ENCODE measurements around the gene RPL10.
"Not testable (repeated sequence)": the region's sequence is repeated elsewhere in the genome, so short reads cannot be mapped to it uniquely, and the experiment has no call there.

RPL10 gene

DNA sequence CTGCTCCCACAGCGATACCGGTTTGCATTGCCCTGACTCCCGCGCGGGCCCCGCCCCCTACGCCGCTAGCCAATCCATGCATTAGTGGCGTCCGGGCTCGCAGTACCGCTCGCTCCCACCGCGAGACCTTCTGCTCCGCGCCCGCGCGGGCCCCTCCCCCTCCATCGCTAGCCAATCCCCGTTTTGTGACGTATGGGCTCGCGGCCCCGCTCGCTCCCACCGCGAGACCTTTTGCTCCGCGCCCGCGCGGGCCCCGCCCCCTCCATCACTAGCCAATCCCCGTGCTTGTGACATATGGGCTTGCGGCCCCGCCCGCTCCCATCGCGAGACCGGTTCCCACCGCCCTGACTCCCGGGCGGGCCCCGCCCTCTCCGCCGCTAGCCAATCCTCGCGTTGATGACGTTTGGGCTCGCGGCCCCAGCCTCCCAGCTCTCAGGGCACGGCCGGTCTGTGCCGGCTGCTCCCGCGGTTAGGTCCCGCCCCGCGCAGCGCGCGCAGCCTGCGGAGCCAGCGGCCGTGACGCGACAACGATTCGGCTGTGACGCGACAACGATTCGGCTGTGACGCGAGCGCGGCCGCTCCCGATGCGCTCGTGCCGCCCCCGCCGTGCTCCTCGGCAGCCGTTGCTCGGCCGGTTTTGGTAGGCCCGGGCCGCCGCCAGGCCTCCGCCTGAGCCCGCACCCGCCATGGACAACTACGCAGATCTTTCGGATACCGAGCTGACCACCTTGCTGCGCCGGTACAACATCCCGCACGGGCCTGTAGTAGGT, 19.2 kb upstream of the RPL10 start, which contains the start of gene EMD:
TSS of gene EMD (plus strand) at position 497 of the 770 bp plus-strand sequence. CDS start at position 687, 190 bp downstream.
- DNase-seq, result peak; percentile 93

DNA sequence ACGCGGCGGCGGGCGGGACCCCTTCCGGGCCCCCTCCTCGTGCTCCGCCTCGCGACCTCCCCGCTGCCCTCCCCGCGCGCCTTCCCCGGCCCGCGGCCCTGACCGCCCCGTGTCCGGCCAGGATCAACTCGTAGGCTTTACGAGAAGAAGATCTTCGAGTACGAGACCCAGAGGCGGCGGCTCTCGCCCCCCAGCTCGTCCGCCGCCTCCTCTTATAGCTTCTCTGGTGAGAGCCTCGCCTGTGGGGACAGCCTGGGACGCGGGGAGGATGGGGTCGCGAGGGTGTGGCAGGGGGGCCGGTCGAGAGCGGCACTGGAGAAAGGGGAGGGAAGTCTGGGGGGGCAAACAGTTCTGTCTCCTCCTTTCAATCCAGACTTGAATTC, 18.6 kb upstream of the RPL10 start:
- no peak for DNase-seq

DNA sequence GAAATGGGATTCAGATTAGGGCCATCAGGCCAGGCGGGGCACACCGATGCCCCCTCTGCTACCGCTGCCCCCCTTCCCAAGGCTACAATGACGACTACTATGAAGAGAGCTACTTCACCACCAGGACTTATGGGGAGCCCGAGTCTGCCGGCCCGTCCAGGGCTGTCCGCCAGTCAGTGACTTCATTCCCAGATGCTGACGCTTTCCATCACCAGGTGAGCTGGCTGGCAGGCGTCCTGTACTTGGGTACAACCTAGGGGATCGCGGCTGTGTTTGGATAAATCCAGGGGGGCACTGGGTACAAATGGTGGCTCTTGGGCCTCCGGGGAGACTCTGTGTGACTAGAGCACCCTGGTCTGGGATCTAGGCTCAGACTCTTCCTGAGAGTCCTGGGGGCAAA, 18.0 kb upstream of the RPL10 start:
- DNase-seq, result no peak

DNA sequence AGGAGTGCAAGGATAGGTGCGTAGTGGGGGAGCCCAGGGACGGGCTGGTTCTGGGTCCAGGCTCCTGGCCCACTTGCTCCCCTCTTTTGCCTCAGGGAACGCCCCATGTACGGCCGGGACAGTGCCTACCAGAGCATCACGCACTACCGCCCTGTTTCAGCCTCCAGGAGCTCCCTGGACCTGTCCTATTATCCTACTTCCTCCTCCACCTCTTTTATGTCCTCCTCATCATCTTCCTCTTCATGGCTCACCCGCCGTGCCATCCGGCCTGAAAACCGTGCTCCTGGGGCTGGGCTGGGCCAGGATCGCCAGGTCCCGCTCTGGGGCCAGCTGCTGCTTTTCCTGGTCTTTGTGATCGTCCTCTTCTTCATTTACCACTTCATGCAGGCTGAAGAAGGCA, 17.4 kb upstream of the RPL10 start:
- DNase-seq, result no peak

DNA sequence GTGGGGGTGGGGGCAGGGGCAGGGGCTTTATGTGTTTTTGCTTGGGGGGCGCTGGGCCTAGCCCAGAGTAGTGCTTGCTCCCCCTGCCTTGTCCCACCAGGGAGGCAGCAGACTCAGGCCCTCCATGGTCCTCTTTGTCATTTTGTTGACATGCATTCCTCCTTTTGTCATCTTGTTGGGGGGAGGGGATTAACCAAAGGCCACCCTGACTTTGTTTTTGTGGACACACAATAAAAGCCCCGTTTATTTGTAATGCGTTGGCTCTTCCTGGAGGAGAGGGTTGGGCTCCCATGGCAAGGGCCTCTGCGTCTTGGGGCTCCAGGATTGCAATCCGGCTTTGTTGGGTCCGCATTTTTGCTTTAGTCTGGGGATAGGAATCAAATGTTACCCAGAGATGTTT, 16.9 kb upstream of the RPL10 start:
- no peak for DNase-seq

DNA sequence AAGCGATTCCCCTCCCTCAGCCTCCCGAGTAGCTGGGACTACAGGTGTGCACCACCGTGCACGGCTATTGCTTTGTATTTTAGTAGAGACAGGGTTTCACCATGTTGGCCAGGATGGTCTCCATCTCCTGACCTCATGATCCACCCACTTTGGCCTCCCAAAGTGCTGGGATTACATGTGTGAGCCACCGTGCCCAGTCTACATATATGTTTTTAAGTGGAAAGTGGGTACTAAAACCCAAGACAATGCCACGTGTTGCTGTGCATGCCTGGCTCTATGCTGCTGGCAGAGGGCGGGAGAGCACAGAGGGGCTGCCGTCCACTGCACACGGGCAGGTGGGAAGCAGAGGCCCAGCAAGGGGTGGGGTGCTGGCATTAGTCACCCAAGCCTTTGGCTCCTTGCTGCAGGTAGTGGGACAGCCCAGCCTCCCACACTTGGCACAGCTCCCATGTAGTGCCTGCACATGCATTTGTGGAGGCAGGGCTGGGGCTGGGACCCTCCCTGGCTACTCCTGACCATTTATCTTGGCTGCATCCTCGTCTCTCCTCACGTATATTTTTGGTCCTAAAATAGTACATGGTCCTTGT, 15.6 kb upstream of the RPL10 start:
- no peak for DNase-seq

DNA sequence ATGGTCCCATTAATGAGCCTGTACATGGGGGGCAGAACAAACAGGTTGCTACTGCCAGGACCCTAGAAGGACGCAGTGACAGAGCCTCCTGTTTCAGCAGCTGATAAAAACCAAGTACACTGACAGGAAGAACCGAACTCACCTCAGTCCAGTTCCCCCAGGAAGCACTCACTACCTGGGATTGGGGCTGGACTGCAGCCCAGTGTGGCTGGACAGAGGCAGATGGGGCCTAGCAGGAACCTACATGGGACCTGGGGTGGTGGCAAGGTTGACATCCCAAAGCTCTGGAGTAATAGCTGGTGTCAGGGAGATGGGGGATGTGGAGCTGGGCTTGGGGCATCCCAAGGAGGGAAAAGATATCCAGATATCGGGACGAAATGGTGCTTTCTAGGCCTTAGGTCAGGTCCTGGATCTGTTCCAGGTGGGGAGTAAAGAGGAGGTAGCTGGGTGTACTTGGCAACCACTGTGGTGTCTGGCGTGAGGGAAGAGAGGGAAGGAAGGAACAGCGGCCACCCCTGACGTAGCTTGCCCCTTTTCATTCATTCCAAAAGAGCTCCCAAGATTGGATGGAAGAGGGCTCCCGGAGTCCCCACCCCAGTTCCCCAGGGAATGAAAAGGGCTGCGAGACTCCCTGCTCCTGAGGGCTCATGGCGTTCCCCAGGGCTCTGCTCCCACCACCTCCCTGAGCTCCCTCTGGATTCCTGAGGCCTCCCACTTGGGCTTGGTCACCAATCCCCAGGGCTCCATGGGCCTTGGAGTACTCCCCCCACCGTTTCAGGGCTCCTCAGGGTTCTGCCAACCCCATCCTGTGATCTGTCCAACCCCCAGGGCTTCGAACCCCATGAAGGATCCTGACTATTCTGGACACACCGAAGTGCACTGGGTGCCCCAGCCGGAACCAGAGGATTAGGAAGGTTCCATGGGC, 14.6 kb upstream of the RPL10 start:
- DNase-seq, result no peak

DNA sequence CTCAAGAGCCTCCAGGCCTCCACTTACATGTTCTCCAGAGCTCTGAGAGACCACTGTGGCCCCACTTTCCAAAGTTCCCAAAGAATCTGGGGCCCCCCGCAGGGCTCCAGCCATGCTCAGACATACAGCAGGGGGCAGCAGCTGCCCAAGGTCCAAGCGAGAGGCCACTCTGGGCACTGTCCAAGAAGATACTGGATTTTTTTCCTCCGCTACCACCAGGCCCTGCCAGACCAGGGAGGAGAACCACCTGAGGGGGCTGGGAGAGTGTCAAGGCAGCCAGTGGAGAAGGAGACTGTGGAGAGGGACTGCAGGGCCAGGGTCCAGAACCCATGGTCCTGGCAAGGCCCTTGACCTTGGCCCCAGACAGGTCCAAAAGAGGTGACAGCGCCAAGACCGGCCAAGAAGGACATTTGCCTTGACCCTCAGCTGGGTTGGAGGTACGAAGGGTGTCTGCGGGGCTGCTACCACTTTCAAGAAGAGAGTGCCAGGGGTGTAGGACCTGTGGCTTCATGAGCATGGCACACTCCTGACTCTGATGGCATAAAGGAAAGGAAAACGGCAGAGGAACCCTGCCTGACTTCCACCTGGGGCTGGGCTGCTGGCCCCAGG, 13.8 kb upstream of the RPL10 start:
- DNase-seq, result no peak

DNA sequence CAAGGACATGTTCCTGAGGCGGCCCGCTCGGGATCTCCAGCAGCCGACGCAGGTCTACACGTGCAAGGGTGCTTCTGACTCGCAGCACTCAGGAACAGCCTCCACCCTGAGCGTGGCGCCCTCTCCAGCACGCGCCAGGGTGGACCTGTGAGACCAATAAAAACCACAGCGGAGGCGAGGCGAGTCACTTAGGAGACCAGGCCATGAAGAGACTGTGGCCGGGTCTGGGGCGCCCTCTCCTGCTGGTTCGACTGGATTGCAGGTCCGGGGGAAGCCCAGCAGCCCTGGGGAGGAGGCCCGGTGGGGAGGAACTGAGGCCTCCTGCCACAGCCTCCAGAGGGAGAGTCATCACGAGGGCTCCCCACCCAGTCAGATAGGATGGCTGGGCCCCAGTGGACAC, 10.1 kb upstream of the RPL10 start:
- not testable (repeated sequence) for DNase-seq

DNA sequence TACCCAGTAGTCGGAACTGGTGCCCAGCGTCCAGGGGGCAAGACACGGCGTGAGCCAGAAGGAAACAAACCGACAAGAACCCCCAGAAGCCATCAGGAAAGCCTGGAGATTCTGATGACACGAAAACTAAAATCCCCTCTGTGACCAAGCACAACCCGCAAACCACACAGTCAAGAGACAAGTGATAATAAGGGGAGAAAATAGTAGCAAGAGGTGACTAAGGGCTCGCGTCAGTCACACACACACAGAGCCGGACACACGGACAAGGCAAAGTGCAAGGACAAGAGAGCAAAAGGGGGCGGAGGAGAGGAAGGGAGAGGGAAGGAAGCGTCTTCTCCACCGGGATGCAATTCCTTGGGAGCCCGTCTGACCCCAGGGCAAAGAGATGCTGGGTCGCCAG, 9.5 kb upstream of the RPL10 start:
- DNase-seq, result not testable (repeated sequence)

DNA sequence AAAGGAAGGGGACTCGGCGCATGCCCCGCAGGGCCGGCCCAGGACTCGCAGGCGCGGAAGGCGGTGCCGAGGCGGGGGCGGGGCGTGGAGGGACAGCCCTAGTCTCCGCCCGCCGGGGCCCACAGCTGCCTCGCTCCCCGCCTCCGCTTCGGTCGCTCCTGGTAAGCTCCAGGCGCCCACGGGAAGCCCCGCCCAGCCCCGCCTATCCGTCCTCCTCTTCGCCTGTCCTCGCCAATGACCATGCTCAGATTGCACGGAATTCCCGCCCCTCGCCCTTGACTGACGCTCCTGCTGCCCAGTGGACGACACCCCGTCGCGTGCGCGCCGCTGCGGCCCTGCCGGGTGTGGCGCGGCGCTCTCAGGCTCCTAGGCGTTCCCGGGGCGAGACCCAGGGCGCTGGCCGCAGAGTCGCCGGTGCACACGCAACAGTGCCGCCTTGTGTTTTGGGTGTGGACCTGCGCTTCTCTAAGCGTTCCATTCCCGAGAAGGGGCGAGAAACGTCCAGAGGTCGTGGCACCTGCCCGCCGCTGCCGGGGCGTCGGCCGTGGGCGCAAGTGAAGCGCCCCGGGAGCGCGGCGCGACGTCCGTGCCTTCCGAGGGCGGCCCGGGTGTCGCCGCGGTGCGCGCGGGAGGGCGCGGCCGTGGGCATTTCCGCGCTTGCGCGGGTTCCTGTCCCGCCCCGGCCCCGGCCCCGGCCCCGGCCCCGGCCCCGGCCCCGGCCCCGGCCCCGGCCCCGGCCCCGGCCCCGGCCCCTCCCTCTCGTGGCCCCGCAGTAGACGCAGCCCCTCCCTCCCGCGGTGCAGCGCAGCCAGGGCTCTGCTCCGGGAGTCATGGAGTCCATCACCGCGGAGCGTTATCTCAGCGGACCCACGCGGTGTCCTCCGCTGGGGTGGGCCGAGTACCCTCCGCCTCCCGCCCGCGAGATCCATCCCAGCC, 8.1 kb upstream of the RPL10 start:
- not testable (repeated sequence) for DNase-seq

DNA sequence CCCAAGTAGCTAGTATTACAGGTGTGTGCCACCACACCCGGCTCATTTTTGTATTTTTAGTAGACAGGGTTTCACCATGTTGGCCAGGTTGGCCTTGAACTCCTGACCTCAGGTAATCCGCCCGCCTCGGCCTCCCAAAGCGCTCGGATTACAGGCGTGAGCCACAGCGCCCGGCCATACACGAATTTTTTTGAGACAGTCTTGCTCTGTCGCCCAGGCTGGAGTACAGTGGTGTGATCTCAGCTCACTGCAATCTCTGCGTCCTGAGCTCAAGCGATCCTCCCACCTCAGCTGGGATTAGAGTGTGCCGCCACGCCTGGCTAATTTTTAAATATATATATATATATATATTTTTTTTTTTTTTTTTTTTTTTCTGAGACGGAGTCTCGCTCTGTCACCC, 1.8 kb upstream of the RPL10 start:
- not testable (repeated sequence) for DNase-seq

DNA sequence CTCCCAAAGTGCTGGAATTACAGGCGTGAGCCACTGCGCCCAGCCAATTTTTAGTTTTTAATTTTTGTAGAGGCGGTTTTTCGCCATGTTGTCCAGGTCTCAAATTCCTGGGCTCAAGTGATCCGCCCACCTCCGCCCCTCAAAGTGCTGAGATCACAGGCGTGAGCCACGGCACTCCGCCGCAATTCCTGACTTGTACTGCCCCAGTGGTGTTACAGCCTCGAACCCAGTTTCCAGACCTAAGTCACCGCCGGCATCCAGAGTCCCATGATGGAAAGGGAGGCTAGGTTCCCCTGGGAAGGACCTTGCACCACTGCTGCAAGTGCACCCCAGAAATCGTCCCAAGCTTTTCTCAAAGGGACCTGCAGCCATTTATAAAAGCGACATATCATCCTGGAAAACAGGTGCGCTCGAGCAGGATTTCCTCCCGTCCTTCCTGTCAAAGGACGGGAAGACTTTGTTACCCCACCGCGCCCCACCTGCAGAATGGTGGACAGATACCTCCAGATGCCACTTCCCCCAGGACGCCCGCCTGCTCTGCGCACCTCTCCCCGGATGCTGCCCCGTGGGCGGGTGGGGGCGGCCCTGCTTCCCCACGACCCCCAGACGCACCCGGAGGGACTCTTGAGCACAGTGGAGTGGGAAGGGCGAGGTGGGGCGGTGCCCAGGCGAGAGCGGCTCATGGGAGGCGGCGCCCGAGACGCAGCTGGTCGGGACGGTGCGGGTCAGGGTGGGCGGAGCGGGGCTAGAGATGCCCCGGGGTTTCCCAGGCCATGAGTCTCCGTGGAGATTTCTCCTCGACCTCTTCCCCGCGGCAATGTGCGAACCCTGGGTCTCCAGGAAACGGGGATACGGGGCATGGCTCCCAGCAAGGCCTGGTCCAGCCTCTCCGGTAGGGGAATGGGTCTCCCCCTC, 947 bp upstream of the RPL10 start:
- peak; percentile 59 for DNase-seq

DNA sequence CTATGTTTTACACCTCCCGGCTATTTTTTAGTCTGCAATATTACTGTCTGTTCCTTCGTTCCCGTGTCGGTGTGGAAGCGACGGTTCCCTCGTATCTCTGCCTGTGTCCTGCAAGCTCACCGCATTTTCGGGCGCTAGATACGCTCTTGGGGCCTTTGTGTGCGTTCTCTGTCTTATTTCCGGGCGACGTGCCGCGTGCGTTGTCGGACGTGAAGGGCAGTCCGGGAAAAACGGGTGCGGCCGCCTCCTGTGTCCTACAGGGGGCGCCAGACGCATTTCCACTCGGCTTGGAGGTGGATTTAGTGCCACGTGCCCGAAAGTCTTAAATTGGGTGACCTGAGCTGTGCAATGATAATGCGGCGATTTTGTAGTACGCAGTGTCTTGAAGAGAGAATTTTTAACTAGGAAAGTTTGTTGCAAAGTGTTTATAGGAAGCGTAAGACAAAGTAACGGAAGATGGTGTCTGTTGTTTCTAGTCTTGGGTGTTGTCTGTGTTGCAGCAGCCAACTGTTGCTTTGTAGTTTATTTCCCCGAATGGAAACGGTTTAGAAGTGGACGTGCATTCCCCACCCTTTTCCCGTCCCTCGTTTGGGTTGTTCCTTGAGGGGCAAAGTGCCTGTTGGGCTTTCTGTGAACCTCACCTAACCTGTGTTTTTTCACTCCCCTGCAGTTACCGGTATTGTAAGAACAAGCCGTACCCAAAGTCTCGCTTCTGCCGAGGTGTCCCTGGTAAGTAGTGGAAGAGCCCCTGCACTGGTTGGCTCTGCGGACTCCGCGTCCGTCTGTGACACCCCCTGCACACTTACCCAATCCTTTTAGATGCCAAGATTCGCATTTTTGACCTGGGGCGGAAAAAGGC, 720 bp downstream of the RPL10 start:
- peak; percentile 80 for DNase-seq

DNA sequence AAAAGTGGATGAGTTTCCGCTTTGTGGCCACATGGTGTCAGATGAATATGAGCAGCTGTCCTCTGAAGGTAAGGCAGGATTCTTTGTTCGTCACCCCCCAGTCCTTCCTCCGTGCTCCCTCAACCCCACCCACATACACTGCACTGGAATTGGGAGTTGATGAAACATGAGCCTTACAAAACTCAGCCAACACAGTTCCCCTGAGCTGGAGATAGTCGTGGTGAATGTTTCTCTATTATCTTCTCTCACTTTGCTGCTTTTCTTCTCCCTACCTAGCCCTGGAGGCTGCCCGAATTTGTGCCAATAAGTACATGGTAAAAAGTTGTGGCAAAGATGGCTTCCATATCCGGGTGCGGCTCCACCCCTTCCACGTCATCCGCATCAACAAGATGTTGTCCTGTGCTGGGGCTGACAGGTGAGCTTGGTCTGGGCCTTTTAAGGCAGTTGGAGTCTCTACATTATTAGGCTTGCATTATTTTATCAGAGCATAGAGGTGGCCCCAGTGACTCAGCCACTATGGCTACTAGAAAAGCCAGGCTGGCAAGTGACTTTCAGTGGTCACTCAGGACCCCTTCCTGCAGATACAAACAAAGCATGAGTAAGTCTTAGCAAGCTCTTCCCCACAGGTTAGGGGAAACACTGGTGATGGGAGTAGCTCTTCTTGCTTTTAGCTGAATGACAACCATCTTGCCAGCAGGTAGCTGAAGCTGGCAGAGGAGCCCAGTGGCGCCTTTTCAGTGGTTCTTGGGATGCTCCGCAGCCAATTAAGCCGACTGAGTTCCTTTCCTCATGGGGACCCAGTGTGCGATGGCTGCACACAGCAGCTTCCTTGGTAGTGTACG, 1.6 kb downstream of the RPL10 start:
- DNase-seq, result no peak

DNA sequence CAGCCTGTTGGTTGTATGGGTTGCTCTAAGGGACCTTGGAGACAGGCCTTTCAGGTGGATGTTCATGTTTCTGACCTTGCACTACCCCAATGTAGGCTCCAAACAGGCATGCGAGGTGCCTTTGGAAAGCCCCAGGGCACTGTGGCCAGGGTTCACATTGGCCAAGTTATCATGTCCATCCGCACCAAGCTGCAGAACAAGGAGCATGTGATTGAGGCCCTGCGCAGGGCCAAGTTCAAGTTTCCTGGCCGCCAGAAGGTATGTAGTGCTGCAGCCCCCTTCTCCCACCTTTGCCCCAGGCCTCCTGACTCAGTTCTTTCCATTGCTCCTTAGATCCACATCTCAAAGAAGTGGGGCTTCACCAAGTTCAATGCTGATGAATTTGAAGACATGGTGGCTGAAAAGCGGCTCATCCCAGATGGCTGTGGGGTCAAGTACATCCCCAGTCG, 2.2 kb downstream of the RPL10 start:
- DNase-seq, result not testable (repeated sequence)

DNA sequence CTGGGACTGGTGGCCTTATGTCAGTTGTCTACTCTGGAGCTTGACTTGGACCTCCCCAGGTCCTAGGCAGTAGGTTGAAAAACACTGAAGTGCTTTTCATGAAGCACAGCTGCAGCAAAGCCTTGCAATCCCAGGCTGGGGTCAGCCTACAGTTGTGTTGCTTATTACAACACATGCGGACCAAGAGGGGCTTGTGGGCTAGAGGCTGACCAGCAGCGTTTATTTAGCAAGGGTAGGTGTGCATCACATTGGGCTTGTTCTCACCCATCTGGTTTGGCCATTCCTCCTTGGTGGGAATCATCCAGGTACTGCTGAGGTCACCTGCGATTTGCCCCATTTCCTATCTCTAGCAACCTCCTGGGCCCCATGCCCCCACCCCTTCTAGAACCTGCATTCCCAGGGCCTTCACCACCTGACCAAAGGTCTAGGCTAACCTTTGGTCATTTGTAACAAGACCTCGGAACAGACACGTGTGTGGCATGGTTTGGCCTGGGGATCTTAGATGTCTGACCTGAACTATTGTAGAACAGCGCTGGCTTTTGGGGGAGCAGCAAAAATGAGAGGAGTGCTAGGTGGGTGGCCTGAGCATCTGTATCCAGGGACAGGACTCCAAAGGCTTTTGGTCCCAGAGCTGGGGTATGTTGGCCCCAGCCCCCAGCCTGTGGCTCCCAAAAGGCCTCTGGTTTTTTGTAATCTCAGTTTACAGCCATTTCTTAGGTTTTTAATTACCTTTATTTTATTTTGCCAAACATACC, 3.0 kb downstream of the RPL10 start:
- DNase-seq, result no peak
